HepG2 (cell line): ENCODE measurements around the gene FPR3. TPM values are rescaled to one million over a fixed set of nuclear protein-coding genes. Genes with fewer than 3 reads are reported as not detected.

ENCODE experiments used
- ATAC-seq: fragments of 200-7000 bp; cut with Tn5 transposase; 3 replicates; pipeline ENCODE4 v1.9.1; 2020; ENCODE audit warnings: mild to moderate bottlenecking, moderate library complexity
- BruUV-seq: library from RNA; stranded (reverse); fragments of 400-500 nt; replicated peaks from 2 replicates; lab custom pipeline; 2021; lab: Mats Ljungman, UMichigan
- CTCF ChIA-PET: fragments of 300-600 bp; formaldehyde crosslinking; extraction: SDS; loops from one replicate; lab custom pipeline; 2021; ENCODE audit warnings: low total read pairs, inconsistent platforms, low intra/inter-chr PET ratio; lab: Yijun Ruan, JAX
- POLR2A ChIA-PET: fragments of 350-600 bp; sonication (Branson Sonifier 250); formaldehyde crosslinking; loops from one replicate; lab custom pipeline; 2020; ENCODE audit warnings: antibody characterized with exemption, inconsistent platforms; lab: Yijun Ruan, JAX
- DNase-seq: peaks from one replicate; pipeline ENCODE4 v3.0.0-alpha.2; 2015; ENCODE audit warnings: low spot score
- FAIRE-seq: peaks from 3 replicates; lab custom pipeline; 2011; peaks lifted over from hg19 to GRCh38; lab: Jason Lieb, UNC
- H2AFZ ChIP-seq: one replicate; pipeline ENCODE4 v1.6.1; 2011; ENCODE audit warnings: low read length, inconsistent platforms
- H3K27ac ChIP-seq: fragments of 300-600 bp; 3 replicates; pipeline ENCODE4 v1.8.0; 2011; ENCODE audit warnings: mixed run types, mild to moderate bottlenecking, mixed read lengths, low read length, inconsistent platforms; ENCODE audit not compliant: insufficient read depth; ENCODE audit errors: extremely low read length
- H3K27me3 ChIP-seq, 2 experiments: fragments of 200-600 bp in 1 of 2; 2 replicates in 1 of 2; 3 replicates in 1 of 2; pipeline versions ENCODE4 v1.6.0 to v1.8.0; 2011; ENCODE audit warnings: low read length in 2 of 2, mild to moderate bottlenecking in 2 of 2, moderate library complexity in 2 of 2, inconsistent platforms in 1 of 2; ENCODE audit not compliant: insufficient read depth in 2 of 2, control insufficient read depth in 1 of 2
- H3K36me3 ChIP-seq, 2 experiments: fragments of 200-600 bp in 1 of 2; replicated peaks in 1 of 2; 2 replicates in 1 of 2; 3 replicates in 1 of 2; pipeline versions ENCODE4 v1.5.1 to v1.8.0; 2011; ENCODE audit warnings: low read length in 2 of 2, inconsistent platforms in 1 of 2; ENCODE audit not compliant: insufficient read depth in 2 of 2, control insufficient read depth in 1 of 2
- H3K4me1 ChIP-seq: 2 replicates; pipeline ENCODE4 v1.5.1; 2012; ENCODE audit warnings: low read length, inconsistent platforms; ENCODE audit not compliant: insufficient read depth
- H3K4me2 ChIP-seq: 2 replicates; pipeline ENCODE4 v1.6.0; 2011; ENCODE audit warnings: low read depth, low read length, inconsistent platforms
- H3K4me3 ChIP-seq, 3 experiments: fragments of 200-600 bp in 1 of 3; sonication (generic), shearing (Covaris generic) in 1 of 3; replicated peaks in 1 of 3; 2 replicates each; pipeline ENCODE4 v1.5.1; 2011 to 2016; ENCODE audit warnings: low read length in 3 of 3, inconsistent platforms in 2 of 3, low read depth in 2 of 3, mild to moderate bottlenecking in 2 of 3, control low read depth in 1 of 3, mixed read lengths in 1 of 3; ENCODE audit not compliant: insufficient read depth in 1 of 3
- H3K79me2 ChIP-seq: one replicate; pipeline ENCODE4 v1.6.1; 2011; ENCODE audit warnings: low read length, inconsistent platforms; ENCODE audit not compliant: insufficient read depth
- H3K9ac ChIP-seq: 2 replicates; pipeline ENCODE4 v1.6.0; 2011; ENCODE audit warnings: mild to moderate bottlenecking, low read depth, low read length, inconsistent platforms; ENCODE audit not compliant: insufficient read depth
- H3K9me3 ChIP-seq: 2 replicates; pipeline ENCODE4 v1.5.1; 2012; ENCODE audit warnings: mild to moderate bottlenecking, low read length
- H4K20me1 ChIP-seq: 2 replicates; pipeline ENCODE4 v1.6.0; 2011; ENCODE audit warnings: inconsistent platforms, mild to moderate bottlenecking, low read length, moderate library complexity; ENCODE audit not compliant: insufficient read depth
- CEBPB ChIP-seq: IDR thresholded peaks from 2 replicates; pipeline ENCODE4 v1.6.1; 2011; ENCODE audit warnings: low read depth, low read length, improper control_type of control experiment, borderline replicate concordance
- CEBPG ChIP-seq: IDR thresholded peaks from 2 replicates; pipeline ENCODE4 v1.6.1; 2016
- FLYWCH1 ChIP-seq: sonication (generic); formaldehyde crosslinking; IDR thresholded peaks from 2 replicates; pipeline ENCODE4 v1.8.1; 2023; ENCODE audit warnings: mild to moderate bottlenecking, missing genetic modification reagents
- HNF4A ChIP-seq: sonication (generic); formaldehyde crosslinking; IDR thresholded peaks from 2 replicates; pipeline ENCODE4 v1.4.0; 2020; ENCODE audit warnings: missing genetic modification reagents
- KLF11 ChIP-seq: IDR thresholded peaks from 2 replicates; pipeline ENCODE4 v1.6.1; 2016; ENCODE audit warnings: missing compliant biosample characterization
- PHF21A ChIP-seq: sonication (generic); formaldehyde crosslinking; IDR thresholded peaks from 2 replicates; pipeline ENCODE4 v1.5.0; 2020; ENCODE audit warnings: mild to moderate bottlenecking, missing genetic modification reagents
- PLRG1 ChIP-seq: fragments of 450-650 bp; conservative IDR thresholded peaks from 2 replicates; pipeline ENCODE4 v1.6.1; 2016
- POLR2A ChIP-seq, 2 experiments: IDR thresholded peaks; 2 replicates each; pipeline ENCODE4 v1.6.1; 2011; ENCODE audit warnings: low read depth in 2 of 2, low read length in 2 of 2, mild to moderate bottlenecking in 1 of 2, moderate library complexity in 1 of 2; ENCODE audit not compliant: insufficient read depth in 1 of 2
- RAD51 ChIP-seq: fragments of 450-650 bp; IDR thresholded peaks from 2 replicates; pipeline ENCODE4 v1.6.1; 2016; ENCODE audit warnings: borderline replicate concordance
- SETDB1 ChIP-seq: sonication (generic); formaldehyde crosslinking; IDR thresholded peaks from 2 replicates; pipeline ENCODE4 v1.5.1; 2020; ENCODE audit warnings: missing genetic modification reagents, mild to moderate bottlenecking, borderline replicate concordance
- ZBTB7B ChIP-seq: sonication (generic); formaldehyde crosslinking; IDR thresholded peaks from 2 replicates; pipeline ENCODE4 v1.4.0; 2020; ENCODE audit warnings: missing genetic modification reagents
- ZNF234 ChIP-seq: sonication (generic); formaldehyde crosslinking; conservative IDR thresholded peaks from 2 replicates; pipeline ENCODE4 v1.5.1; 2020; ENCODE audit warnings: mild to moderate bottlenecking, missing genetic modification reagents
- ZNF546 ChIP-seq: sonication (generic); formaldehyde crosslinking; conservative IDR thresholded peaks from 2 replicates; pipeline ENCODE4 v1.8.1; 2023; ENCODE audit warnings: mild to moderate bottlenecking, missing genetic modification reagents
- ZNF598 ChIP-seq: sonication (generic); formaldehyde crosslinking; IDR thresholded peaks from 2 replicates; pipeline ENCODE4 v1.5.1; 2020; ENCODE audit warnings: mild to moderate bottlenecking, missing genetic modification reagents, borderline replicate concordance
- ZNF616 ChIP-seq: sonication (generic); formaldehyde crosslinking; IDR thresholded peaks from 2 replicates; pipeline ENCODE4 v1.5.0; 2020; ENCODE audit warnings: low read depth, mild to moderate bottlenecking, missing genetic modification reagents
- ZNF660 ChIP-seq: sonication (generic); formaldehyde crosslinking; IDR thresholded peaks from 2 replicates; pipeline ENCODE4 v1.5.1; 2020; ENCODE audit warnings: mild to moderate bottlenecking, low read depth, missing genetic modification reagents, borderline replicate concordance
- WGBS: methylation state at CpG from one replicate; pipeline ENCODE4 v1.1.6; 2017; ENCODE audit warnings: low lambda C conversion rate; 5-methylcytosine and 5-hydroxymethylcytosine counted together
- in situ Hi-C: cut with HindIII; loops from 2 replicates; pipeline ENCODE4 v1.10.0; 2017; ENCODE audit warnings: low pct_unique_long_range_greater_than_20kb; ENCODE audit not compliant: extremely low pct_ligation_motif_present
- intact Hi-C: fragments of 100-400 bp; cut with micrococcal nuclease; formaldehyde crosslinking; loops from one replicate; pipeline ENCODE4 v1.10.0; 2022; ENCODE audit not compliant: unreplicated experiment
- polyA plus RNA-seq, 8 experiments: library from polyadenylated mRNA; depleted of rRNA in 3 of 8; stranded (reverse) in 7 of 8; unstranded in 1 of 8; fragments of >200 nt; fragmentation: Illumina TruSeq in 4 of 8; extraction: Trizol in 4 of 8; gene quantifications; 2 replicates each; pipeline versions ENCODE4 v1.2.1 to v1.2.3, GENCODE V29; 2011 to 2016; ENCODE audit warnings: low read depth in 4 of 8, missing spikeins in 1 of 8, mixed read lengths in 1 of 8; ENCODE audit not compliant: insufficient read depth in 1 of 8
- total RNA-seq, 5 experiments: library from RNA; depleted of rRNA; stranded (reverse); fragments of >200 nt; fragmentation: Illumina TruSeq; extraction: Trizol; gene quantifications; 2 replicates each; pipeline ENCODE4 v1.2.3, GENCODE V29; 2016; ENCODE audit warnings: low read depth in 1 of 5
- TF ChIP-seq, protein P1 (sequence below): sonication (generic); formaldehyde crosslinking; IDR thresholded peaks from 2 replicates; pipeline ENCODE4 v1.5.1; 2020; ENCODE audit warnings: missing genetic modification reagents, mild to moderate bottlenecking, borderline replicate concordance
- TF ChIP-seq, protein P2 (sequence below): sonication (generic); formaldehyde crosslinking; IDR thresholded peaks from 2 replicates; pipeline ENCODE4 v1.9.0; 2021; ENCODE audit warnings: missing genetic modification reagents, mild to moderate bottlenecking, borderline replicate concordance
- TF ChIP-seq, protein P3 (sequence below): sonication (generic); formaldehyde crosslinking; IDR thresholded peaks from 2 replicates; pipeline ENCODE4 v1.4.0; 2020; ENCODE audit warnings: mild to moderate bottlenecking, missing genetic modification reagents

FPR3 gene
- total and polyA plus RNA-seq, 2 of the 13 experiments (the other 11 are each of a cell fraction or from before 2014, with no cell fraction given): not detected

DNA sequence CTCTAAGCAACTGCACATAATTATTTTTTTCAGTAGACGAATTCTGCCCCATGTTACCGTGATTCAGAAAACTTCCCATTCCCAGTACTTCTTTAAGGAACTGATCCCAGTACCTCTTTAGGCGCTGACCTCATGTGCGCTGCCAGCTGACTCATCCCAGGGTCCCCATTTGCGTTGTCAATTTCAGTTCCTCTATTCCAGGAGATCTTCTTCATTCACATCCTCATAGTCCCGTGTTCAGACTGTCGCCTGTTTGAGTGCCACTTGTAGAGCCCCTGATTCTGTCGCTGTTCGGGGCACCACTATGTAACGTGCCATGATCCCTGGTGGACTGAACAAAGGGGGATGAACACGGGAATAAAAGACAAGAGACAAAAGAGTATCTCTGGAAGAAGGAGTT lies 16.4 kb downstream of the FPR3 start:
- Histone ChIP-seq H3K27me3 (no peaks in the 10 kb centered on the region), H3K27ac (no peak overlapping the region), H2AFZ (no peak overlapping the region), H3K79me2 (no peaks in the 10 kb centered on the region), H3K4me3 (no peak overlapping the region), H3K9ac (no peak overlapping the region), H3K4me1 (peaks cover 39% of the 10 kb centered on the region), H3K9me3 (peaks cover 40% of the 10 kb centered on the region), H3K36me3 (no peaks in the 10 kb centered on the region), H3K4me2 (no peak overlapping the region), H4K20me1 (no peaks in the 10 kb centered on the region)
- POLR2A ChIA-PET: no interaction called here
- in situ Hi-C loops: no loop called here
- CTCF ChIA-PET: no interaction called here
- DNase-seq: no peak
- ATAC-seq: no peak
- BruUV-seq: no TSS peak
- no peak for FAIRE-seq
- 46% methylated on average over 11 of the region's 11 CpGs for WGBS
- intact Hi-C loops: no loop called here
- no peak for TF ChIP-seq ZNF660
- TF ChIP-seq ZNF546: no peak
- no peak for TF ChIP-seq SETDB1 (CRISPR knock-in tag)
- no peak for TF ChIP-seq ZNF616
- no peak for TF ChIP-seq ZNF598

DNA sequence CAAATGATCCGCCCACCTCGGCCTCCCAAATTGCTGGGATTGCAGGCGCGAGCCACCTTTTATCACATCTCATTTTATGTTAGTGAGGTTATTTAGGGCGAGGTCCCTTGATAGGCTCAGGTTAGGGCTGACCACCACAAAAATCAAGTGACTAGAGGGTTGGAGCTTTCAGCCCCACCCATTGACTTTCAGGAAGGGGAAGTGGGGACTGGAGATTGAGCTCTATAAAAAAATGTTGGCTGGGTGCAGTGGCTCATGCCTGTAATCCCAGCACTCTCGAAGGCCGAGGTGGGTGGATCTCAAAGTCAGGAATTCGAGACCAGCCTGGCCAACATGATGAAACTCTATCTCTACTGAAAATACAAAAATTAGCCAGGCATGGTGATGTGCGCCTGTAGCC lies 20.1 kb downstream of the FPR3 start:
- H3K27ac ChIP-seq: no peak overlapping the region
- H3K36me3 ChIP-seq: no peaks in the 10 kb centered on the region
- FAIRE-seq (no peak), DNase-seq (no peak), ATAC-seq (no peak)
- in situ Hi-C loops (no loop called here), intact Hi-C loops (no loop called here)
- no TSS peak for BruUV-seq
- H4K20me1 ChIP-seq: no peaks in the 10 kb centered on the region
- peaks cover 2% of the 10 kb centered on the region; the same call in 1 of the 2 replicates for H3K4me1 ChIP-seq
- H3K27me3 ChIP-seq: no peaks in the 10 kb centered on the region
- H3K9me3 ChIP-seq: peaks cover 51% of the 10 kb centered on the region
- H2AFZ ChIP-seq: no peak overlapping the region
- ChIA-PET POLR2A (interaction anchor here (0.6 kb wide), 1 partner anchor 197 kb away, joined by 3 read pairs; no protein-coding TSS in a partner anchor), CTCF (no interaction called here)
- no peak overlapping the region for H3K4me2 ChIP-seq
- no peak overlapping the region for H3K4me3 ChIP-seq
- 45% methylated on average over 9 of the region's 9 CpGs for WGBS
- H3K79me2 ChIP-seq: no peaks in the 10 kb centered on the region
- no peak overlapping the region for H3K9ac ChIP-seq
- no peak for TF ChIP-seq ZNF234 (CRISPR knock-in tag)
- TF ChIP-seq, protein P1, sequence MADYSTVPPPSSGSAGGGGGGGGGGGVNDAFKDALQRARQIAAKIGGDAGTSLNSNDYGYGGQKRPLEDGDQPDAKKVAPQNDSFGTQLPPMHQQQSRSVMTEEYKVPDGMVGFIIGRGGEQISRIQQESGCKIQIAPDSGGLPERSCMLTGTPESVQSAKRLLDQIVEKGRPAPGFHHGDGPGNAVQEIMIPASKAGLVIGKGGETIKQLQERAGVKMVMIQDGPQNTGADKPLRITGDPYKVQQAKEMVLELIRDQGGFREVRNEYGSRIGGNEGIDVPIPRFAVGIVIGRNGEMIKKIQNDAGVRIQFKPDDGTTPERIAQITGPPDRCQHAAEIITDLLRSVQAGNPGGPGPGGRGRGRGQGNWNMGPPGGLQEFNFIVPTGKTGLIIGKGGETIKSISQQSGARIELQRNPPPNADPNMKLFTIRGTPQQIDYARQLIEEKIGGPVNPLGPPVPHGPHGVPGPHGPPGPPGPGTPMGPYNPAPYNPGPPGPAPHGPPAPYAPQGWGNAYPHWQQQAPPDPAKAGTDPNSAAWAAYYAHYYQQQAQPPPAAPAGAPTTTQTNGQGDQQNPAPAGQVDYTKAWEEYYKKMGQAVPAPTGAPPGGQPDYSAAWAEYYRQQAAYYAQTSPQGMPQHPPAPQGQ (CRISPR knock-in tag): no peak
- no peak for TF ChIP-seq CEBPB
- no peak for TF ChIP-seq RAD51
- TF ChIP-seq, protein P2, sequence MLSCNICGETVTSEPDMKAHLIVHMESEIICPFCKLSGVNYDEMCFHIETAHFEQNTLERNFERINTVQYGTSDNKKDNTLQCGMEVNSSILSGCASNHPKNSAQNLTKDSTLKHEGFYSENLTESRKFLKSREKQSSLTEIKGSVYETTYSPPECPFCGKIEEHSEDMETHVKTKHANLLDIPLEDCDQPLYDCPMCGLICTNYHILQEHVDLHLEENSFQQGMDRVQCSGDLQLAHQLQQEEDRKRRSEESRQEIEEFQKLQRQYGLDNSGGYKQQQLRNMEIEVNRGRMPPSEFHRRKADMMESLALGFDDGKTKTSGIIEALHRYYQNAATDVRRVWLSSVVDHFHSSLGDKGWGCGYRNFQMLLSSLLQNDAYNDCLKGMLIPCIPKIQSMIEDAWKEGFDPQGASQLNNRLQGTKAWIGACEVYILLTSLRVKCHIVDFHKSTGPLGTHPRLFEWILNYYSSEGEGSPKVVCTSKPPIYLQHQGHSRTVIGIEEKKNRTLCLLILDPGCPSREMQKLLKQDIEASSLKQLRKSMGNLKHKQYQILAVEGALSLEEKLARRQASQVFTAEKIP: no peak
- no peak for TF ChIP-seq ZBTB7B (CRISPR knock-in tag)
- no peak for TF ChIP-seq PLRG1
- no peak for TF ChIP-seq FLYWCH1 (CRISPR knock-in tag)
- no peak for TF ChIP-seq POLR2A (IDR thresholded peaks at IDR 0.05; ENCODE audit: insufficient read depth in 1 of 2, low read depth in 2 of 2, low read length in 2 of 2)
- TF ChIP-seq, protein P3, sequence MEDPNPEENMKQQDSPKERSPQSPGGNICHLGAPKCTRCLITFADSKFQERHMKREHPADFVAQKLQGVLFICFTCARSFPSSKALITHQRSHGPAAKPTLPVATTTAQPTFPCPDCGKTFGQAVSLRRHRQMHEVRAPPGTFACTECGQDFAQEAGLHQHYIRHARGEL (CRISPR knock-in tag): no peak
- no peak for TF ChIP-seq CEBPG (CRISPR knock-in tag)
- TF ChIP-seq PHF21A (CRISPR knock-in tag): no peak
- no peak for TF ChIP-seq KLF11 (CRISPR knock-in tag)
- no peak for TF ChIP-seq HNF4A
